K562 (cell line): ENCODE data around the gene TTLL11. TPM values are rescaled to one million over a fixed set of nuclear protein-coding genes. Genes with fewer than 3 reads are reported as not detected.

ENCODE experiments used
- ARID3B ChIP-seq: fragments of 250-450 bp; sonication (Bioruptor Pico); IDR thresholded peaks from 2 replicates; pipeline ENCODE4 v1.4.0; 2020; ENCODE audit warnings: borderline replicate concordance
- BCL6 ChIP-seq: fragments of 250-450 bp; sonication (Bioruptor Pico); IDR thresholded peaks from 2 replicates; pipeline ENCODE4 v1.4.0; 2020
- IRF9 ChIP-seq: fragments of 450-650 bp; IDR thresholded peaks from 2 replicates; pipeline ENCODE4 v1.6.1; 2016; ENCODE audit warnings: missing biosample characterization, missing genetic modification characterization
- MLX ChIP-seq, 2 experiments: fragments of 450-650 bp in 1 of 2; sonication (generic) in 1 of 2; formaldehyde crosslinking; conservative IDR thresholded peaks; 2 replicates each; pipeline versions ENCODE4 v1.4.0 to v1.8.1; 2020 to 2022; ENCODE audit warnings: mild to moderate bottlenecking in 1 of 2, missing genetic modification reagents in 1 of 2
- PKNOX1 ChIP-seq: fragments of 450-650 bp; IDR thresholded peaks from 2 replicates; pipeline ENCODE4 v1.6.1; 2016
- TAL1 ChIP-seq: fragments of 450-650 bp; IDR thresholded peaks from 2 replicates; pipeline ENCODE4 v1.6.1; 2016; ENCODE audit warnings: mild to moderate bottlenecking
- VEZF1 ChIP-seq: fragments of 200-800 bp; sonication (Bioruptor generic); IDR thresholded peaks from 2 replicates; pipeline ENCODE4 v1.6.1; 2017; ENCODE audit warnings: missing genetic modification characterization, missing compliant biosample characterization
- ZNF644 ChIP-seq: fragments of 200-800 bp; sonication (Bioruptor generic); IDR thresholded peaks from 2 replicates; pipeline ENCODE4 v1.6.1; 2016; ENCODE audit warnings: low read depth, missing genetic modification characterization, missing compliant biosample characterization
- polyA plus RNA-seq, 8 experiments: library from polyadenylated mRNA; depleted of rRNA in 4 of 8; stranded (reverse) in 5 of 8; unstranded in 3 of 8; fragments of >200 nt; fragmentation: Nextera tagmentation in 2 of 8; fragmentation: Illumina TruSeq in 1 of 8; extraction: Ambion mirVana in 2 of 8; extraction: Trizol in 1 of 8; gene quantifications; 2 replicates each; pipeline versions ENCODE4 v1.2.1 to v1.2.3, GENCODE V29; 2011 to 2014; ENCODE audit warnings: inconsistent platforms in 1 of 8, missing spikeins in 1 of 8
- total RNA-seq, 7 experiments: library from RNA; depleted of rRNA in 6 of 7; stranded (reverse); fragments of >200 nt in 6 of 7; fragmentation: Illumina TruSeq in 2 of 7; extraction: Trizol in 2 of 7; gene quantifications; 2 replicates each; pipeline versions ENCODE4 v1.2.1 to v1.2.3, GENCODE V29; 2011 to 2021; ENCODE audit warnings: low replicate concordance in 1 of 7

Gene TTLL11
- total and polyA plus RNA-seq, 9 of the 15 experiments (the other 6 are each of a cell fraction or from before 2014, with no cell fraction given) = 0.83 to 4.4 (median 2.7) TPM

- TF ChIP-seq ARID3B (CRISPR knock-in tag) (no peak), VEZF1 (CRISPR knock-in tag) (peak; percentile 23; the same call in 1 of the 2 replicates), BCL6 (no peak), TAL1 (0 out of 2 replicates have a peak, but pooled peaks have one; percentile 18), IRF9 (no peak), PKNOX1 (peak; percentile 45; the same call in 1 of the 2 replicates), MLX (CRISPR knock-in tag; conservative IDR thresholded peaks at IDR 0.05) (no peak), ZNF644 (no peak)
These were observed 267.9 kb downstream of the TTLL11 start (continued) for GRCh38 chr9:121825031-121825691.
